K562 (cell line): Measurements from ENCODE around the gene DDX41. TPM values are rescaled to one million over a fixed set of nuclear protein-coding genes. Genes with fewer than 3 reads are reported as not detected.

Source experiments
- BACH1 ChIP-seq: fragments of 200-800 bp; sonication (Bioruptor generic); IDR thresholded peaks from 2 replicates; pipeline ENCODE4 v1.6.1; 2016; ENCODE audit warnings: missing genetic modification characterization, missing compliant biosample characterization
- DMBX1 ChIP-seq: fragments of 250-450 bp; sonication (Bioruptor Pico); IDR thresholded peaks from 2 replicates; pipeline ENCODE4 v1.8.0; 2022; ENCODE audit warnings: inconsistent platforms, mild to moderate bottlenecking, moderate library complexity, borderline replicate concordance
- FOSL1 ChIP-seq: fragments of 200-800 bp; sonication (Bioruptor generic); conservative IDR thresholded peaks from 2 replicates; pipeline ENCODE4 v1.6.1; 2016; ENCODE audit warnings: missing genetic modification characterization, missing compliant biosample characterization
- FOXJ2 ChIP-seq: fragments of 200-800 bp; sonication (Bioruptor generic); IDR thresholded peaks from 2 replicates; pipeline ENCODE4 v1.6.1; 2016; ENCODE audit warnings: missing genetic modification characterization, missing compliant biosample characterization
- FOXM1 ChIP-seq, 2 experiments: fragments of 450-650 bp in 1 of 2; sonication (generic) in 1 of 2; formaldehyde crosslinking in 1 of 2; IDR thresholded peaks; 2 replicates each; pipeline versions ENCODE4 v1.6.1 to v1.9.0; 2017 to 2022; ENCODE audit warnings: low read depth in 2 of 2, mild to moderate bottlenecking in 2 of 2, missing genetic modification reagents in 1 of 2, moderate library complexity in 1 of 2
- JUNB ChIP-seq: fragments of 450-650 bp; formaldehyde crosslinking; conservative IDR thresholded peaks from 2 replicates; pipeline ENCODE4 v1.4.0; 2020; ENCODE audit warnings: mild to moderate bottlenecking
- KAT8 ChIP-seq: fragments of 450-650 bp; IDR thresholded peaks from 2 replicates; pipeline ENCODE4 v1.6.1; 2016; ENCODE audit warnings: low read depth, mild to moderate bottlenecking
- KLF16 ChIP-seq: IDR thresholded peaks from 2 replicates; pipeline ENCODE4 v1.6.1; 2016; ENCODE audit warnings: antibody characterized with exemption
- NEUROD1 ChIP-seq: fragments of 150-350 bp; IDR thresholded peaks from 2 replicates; pipeline ENCODE4 v1.6.1; 2014; ENCODE audit warnings: borderline replicate concordance, low read length, low read depth; ENCODE audit not compliant: partially characterized antibody
- NR2F6 ChIP-seq: fragments of 450-650 bp; formaldehyde crosslinking; IDR thresholded peaks from 2 replicates; pipeline ENCODE4 v1.4.0; 2020; ENCODE audit warnings: mild to moderate bottlenecking
- PCBP1 ChIP-seq: fragments of 200-400 bp; formaldehyde crosslinking; IDR thresholded peaks from 2 replicates; pipeline ENCODE4 v1.6.1; 2018; ENCODE audit warnings: mild to moderate bottlenecking, low read depth, low read length; ENCODE audit not compliant: poor library complexity, severe bottlenecking
- POLR3A ChIP-seq: IDR thresholded peaks from 2 replicates; pipeline ENCODE4 v1.6.1; 2011; ENCODE audit warnings: borderline replicate concordance, mild to moderate bottlenecking, moderate library complexity; ENCODE audit not compliant: insufficient read length, insufficient read depth; ENCODE audit errors: extremely low read depth
- SETDB1 ChIP-seq: IDR thresholded peaks from one replicate; pipeline ENCODE4 v1.6.1; 2012; ENCODE audit warnings: low read length, control low read depth, inconsistent platforms
- SMARCC2 ChIP-seq: fragments of 450-650 bp; IDR thresholded peaks from 2 replicates; pipeline ENCODE4 v1.6.1; 2017; ENCODE audit warnings: antibody characterized with exemption, moderate library complexity, mild to moderate bottlenecking, low read depth
- TRIM28 ChIP-seq: fragments of 450-650 bp; IDR thresholded peaks from 2 replicates; pipeline ENCODE4 v1.6.1; 2017
- TSC22D4 ChIP-seq: fragments of 450-650 bp; IDR thresholded peaks from 2 replicates; pipeline ENCODE4 v1.6.1; 2016; ENCODE audit warnings: missing genetic modification characterization, missing biosample characterization, control low read depth
- ZNF384 ChIP-seq: IDR thresholded peaks from 2 replicates; pipeline ENCODE4 v1.6.1; 2012; ENCODE audit warnings: low read depth, low read length, improper control_type of control experiment
- polyA plus RNA-seq, 8 experiments: library from polyadenylated mRNA; depleted of rRNA in 4 of 8; stranded (reverse) in 5 of 8; unstranded in 3 of 8; fragments of >200 nt; fragmentation: Nextera tagmentation in 2 of 8; fragmentation: Illumina TruSeq in 1 of 8; extraction: Ambion mirVana in 2 of 8; extraction: Trizol in 1 of 8; gene quantifications; 2 replicates each; pipeline versions ENCODE4 v1.2.1 to v1.2.3, GENCODE V29; 2011 to 2014; ENCODE audit warnings: inconsistent platforms in 1 of 8, missing spikeins in 1 of 8
- total RNA-seq, 7 experiments: library from RNA; depleted of rRNA in 6 of 7; stranded (reverse); fragments of >200 nt in 6 of 7; fragmentation: Illumina TruSeq in 2 of 7; extraction: Trizol in 2 of 7; gene quantifications; 2 replicates each; pipeline versions ENCODE4 v1.2.1 to v1.2.3, GENCODE V29; 2011 to 2021; ENCODE audit warnings: low replicate concordance in 1 of 7
- TF ChIP-seq, protein P1 (sequence below): fragments of 250-450 bp; sonication (Bioruptor Pico); IDR thresholded peaks from 2 replicates; pipeline ENCODE4 v1.5.0; 2020; ENCODE audit warnings: mild to moderate bottlenecking, borderline replicate concordance
- TF ChIP-seq, protein P2 (sequence below), 3 experiments: fragments of 200-800 bp in 1 of 3; fragments of 250-450 bp in 1 of 3; fragments of 450-650 bp in 1 of 3; sonication (Bioruptor Pico) in 1 of 3; sonication (Bioruptor generic) in 1 of 3; formaldehyde crosslinking in 1 of 3; IDR thresholded peaks; 2 replicates each; pipeline versions ENCODE4 v1.6.1 to v1.8.0; 2016 to 2022; ENCODE audit warnings: mild to moderate bottlenecking in 2 of 3, missing genetic modification characterization in 2 of 3, missing compliant biosample characterization in 1 of 3, moderate library complexity in 1 of 3
- TF ChIP-seq, protein P3 (sequence below): fragments of 250-450 bp; sonication (Bioruptor Pico); IDR thresholded peaks from 2 replicates; pipeline ENCODE4 v1.4.0; 2020

The DDX41 gene
- total and polyA plus RNA-seq, 9 of the 15 experiments (the other 6 are each of a cell fraction or from before 2014, with no cell fraction given), result 38.2 to 284 (median 116) TPM

DNA sequence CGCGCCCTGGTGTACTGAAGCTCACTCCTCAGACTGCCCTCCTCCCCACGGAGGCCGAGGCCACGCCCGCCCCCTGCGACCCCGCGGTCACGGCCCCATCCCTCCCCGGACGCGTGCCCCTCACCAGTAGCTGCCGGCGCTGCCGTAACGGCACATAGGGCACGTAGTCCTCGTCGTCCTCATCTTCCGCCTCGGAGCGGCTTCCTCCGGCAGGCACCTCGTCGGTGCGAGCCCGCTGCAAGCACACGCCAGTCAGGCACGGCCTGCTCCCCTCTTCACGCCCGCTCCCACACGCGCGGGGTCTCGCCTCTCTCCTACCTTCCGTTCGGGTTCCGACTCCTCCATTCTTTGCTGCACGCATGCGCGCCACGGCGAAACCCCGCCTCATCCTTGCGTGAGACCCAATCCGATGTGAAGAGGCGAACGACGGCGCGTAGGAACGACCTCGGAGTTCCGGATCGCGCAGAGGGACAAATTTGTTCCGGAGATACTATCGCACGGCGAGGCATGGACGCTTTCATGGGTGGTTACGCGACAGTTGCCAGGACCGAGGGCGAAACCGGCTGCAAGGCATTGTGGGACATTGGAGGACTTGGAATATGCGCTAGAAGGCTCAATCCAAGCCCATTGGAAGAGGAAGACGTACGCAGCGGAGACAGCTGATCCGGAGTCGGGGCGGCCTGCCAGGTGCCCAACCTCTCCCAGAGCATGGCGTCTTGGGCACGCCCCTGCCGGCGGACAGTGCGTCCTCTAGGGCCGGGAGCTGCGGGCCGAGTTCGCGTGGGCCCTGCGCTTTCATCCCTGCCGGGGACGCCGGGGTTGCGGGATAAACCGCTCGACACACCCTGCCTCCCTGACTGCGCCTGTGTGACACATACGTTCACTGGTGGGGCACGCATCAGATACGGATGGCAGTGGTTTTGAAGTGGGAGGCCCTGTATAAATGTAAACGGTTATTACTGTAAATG is at the start of gene DDX41 (continued):
- TF ChIP-seq, protein P1, sequence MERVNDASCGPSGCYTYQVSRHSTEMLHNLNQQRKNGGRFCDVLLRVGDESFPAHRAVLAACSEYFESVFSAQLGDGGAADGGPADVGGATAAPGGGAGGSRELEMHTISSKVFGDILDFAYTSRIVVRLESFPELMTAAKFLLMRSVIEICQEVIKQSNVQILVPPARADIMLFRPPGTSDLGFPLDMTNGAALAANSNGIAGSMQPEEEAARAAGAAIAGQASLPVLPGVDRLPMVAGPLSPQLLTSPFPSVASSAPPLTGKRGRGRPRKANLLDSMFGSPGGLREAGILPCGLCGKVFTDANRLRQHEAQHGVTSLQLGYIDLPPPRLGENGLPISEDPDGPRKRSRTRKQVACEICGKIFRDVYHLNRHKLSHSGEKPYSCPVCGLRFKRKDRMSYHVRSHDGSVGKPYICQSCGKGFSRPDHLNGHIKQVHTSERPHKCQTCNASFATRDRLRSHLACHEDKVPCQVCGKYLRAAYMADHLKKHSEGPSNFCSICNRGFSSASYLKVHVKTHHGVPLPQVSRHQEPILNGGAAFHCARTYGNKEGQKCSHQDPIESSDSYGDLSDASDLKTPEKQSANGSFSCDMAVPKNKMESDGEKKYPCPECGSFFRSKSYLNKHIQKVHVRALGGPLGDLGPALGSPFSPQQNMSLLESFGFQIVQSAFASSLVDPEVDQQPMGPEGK (CRISPR knock-in tag), result no peak
- TF ChIP-seq NEUROD1 (peak; percentile 72), KLF16 (peak; percentile 85), SETDB1 (no peak), ZNF384 (no peak), FOSL1 (tag) (peak; percentile 29; the same call in 1 of the 2 replicates), NR2F6 (CRISPR knock-in tag) (no peak), JUNB (CRISPR knock-in tag) (no peak), SMARCC2 (no peak), BACH1 (tag) (no peak), DMBX1 (CRISPR knock-in tag) (no peak), KAT8 (no peak), PCBP1 (peak; percentile 65), FOXJ2 (tag) (peak; percentile 68; the same call in 1 of the 2 replicates), TSC22D4 (tag) (no peak), TRIM28 (no peak), POLR3A (no peak), FOXM1 (IDR thresholded peaks at IDR 0.05; ENCODE audit: low read depth) (peak; percentile 56; the same call in 1 of the 2 replicates), FOXM1 (CRISPR knock-in tag; IDR thresholded peaks at IDR 0.05; ENCODE audit: low read depth) (peak; percentile 45; the same call in 1 of the 2 replicates)
- TF ChIP-seq, protein P2, sequence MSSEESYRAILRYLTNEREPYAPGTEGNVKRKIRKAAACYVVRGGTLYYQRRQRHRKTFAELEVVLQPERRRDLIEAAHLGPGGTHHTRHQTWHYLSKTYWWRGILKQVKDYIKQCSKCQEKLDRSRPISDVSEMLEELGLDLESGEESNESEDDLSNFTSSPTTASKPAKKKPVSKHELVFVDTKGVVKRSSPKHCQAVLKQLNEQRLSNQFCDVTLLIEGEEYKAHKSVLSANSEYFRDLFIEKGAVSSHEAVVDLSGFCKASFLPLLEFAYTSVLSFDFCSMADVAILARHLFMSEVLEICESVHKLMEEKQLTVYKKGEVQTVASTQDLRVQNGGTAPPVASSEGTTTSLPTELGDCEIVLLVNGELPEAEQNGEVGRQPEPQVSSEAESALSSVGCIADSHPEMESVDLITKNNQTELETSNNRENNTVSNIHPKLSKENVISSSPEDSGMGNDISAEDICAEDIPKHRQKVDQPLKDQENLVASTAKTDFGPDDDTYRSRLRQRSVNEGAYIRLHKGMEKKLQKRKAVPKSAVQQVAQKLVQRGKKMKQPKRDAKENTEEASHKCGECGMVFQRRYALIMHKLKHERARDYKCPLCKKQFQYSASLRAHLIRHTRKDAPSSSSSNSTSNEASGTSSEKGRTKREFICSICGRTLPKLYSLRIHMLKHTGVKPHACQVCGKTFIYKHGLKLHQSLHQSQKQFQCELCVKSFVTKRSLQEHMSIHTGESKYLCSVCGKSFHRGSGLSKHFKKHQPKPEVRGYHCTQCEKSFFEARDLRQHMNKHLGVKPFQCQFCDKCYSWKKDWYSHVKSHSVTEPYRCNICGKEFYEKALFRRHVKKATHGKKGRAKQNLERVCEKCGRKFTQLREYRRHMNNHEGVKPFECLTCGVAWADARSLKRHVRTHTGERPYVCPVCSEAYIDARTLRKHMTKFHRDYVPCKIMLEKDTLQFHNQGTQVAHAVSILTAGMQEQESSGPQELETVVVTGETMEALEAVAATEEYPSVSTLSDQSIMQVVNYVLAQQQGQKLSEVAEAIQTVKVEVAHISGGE (CRISPR knock-in tag; IDR thresholded peaks at IDR 0.05), result peak in 1 of 3 experiments; percentile 75; a peak in 2 of 6 replicates
- TF ChIP-seq, protein P3, sequence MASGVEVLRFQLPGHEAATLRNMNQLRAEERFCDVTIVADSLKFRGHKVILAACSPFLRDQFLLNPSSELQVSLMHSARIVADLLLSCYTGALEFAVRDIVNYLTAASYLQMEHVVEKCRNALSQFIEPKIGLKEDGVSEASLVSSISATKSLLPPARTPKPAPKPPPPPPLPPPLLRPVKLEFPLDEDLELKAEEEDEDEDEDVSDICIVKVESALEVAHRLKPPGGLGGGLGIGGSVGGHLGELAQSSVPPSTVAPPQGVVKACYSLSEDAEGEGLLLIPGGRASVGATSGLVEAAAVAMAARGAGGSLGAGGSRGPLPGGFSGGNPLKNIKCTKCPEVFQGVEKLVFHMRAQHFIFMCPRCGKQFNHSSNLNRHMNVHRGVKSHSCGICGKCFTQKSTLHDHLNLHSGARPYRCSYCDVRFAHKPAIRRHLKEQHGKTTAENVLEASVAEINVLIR (CRISPR knock-in tag), result peak; percentile 39; the same call in 1 of the 2 replicates
